CD14-positive monocyte (primary cell): ENCODE measurements around the gene UGT1A8. TPM values are rescaled to one million over a fixed set of nuclear protein-coding genes. Genes with fewer than 3 reads are reported as not detected.

ENCODE experiments used
- DNase-seq, 3 donors: peaks; one replicate each; pipeline ENCODE4 v3.0.0-alpha.2; 2011 to 2022
- H2AFZ ChIP-seq: 2 replicates; pipeline ENCODE4 v1.6.0; 2012; ENCODE audit warnings: mild to moderate bottlenecking, low read depth, low read length, inconsistent platforms; ENCODE audit not compliant: insufficient read depth, poor library complexity, severe bottlenecking
- H3K27ac ChIP-seq, 2 donors: 1 replicate in 1 of 2; 2 replicates in 1 of 2; pipeline ENCODE4 v1.5.1; 2012 to 2013; ENCODE audit warnings: low read length in 2 of 2, control low read depth in 1 of 2, inconsistent platforms in 1 of 2, low read depth in 1 of 2, mild to moderate bottlenecking in 1 of 2
- H3K27me3 ChIP-seq, 2 donors: one replicate each; pipeline versions ENCODE4 v1.6.0 to v1.6.1; 2011 to 2013; ENCODE audit warnings: low read length in 2 of 2; ENCODE audit not compliant: control insufficient read depth in 2 of 2, insufficient read depth in 2 of 2
- H3K36me3 ChIP-seq, 2 donors: replicated peaks in 1 of 2; 1 replicate in 1 of 2; 2 replicates in 1 of 2; pipeline versions ENCODE4 v1.5.1 to v1.6.1; 2012 to 2013; ENCODE audit warnings: low read length in 2 of 2, control low read depth in 1 of 2, inconsistent platforms in 1 of 2, mild to moderate bottlenecking in 1 of 2; ENCODE audit not compliant: insufficient read depth in 2 of 2, control insufficient read depth in 1 of 2
- H3K4me1 ChIP-seq, 2 donors: 1 replicate in 1 of 2; 2 replicates in 1 of 2; pipeline versions ENCODE4 v1.5.1 to v1.6.1; 2012 to 2013; ENCODE audit warnings: low read length in 2 of 2, control low read depth in 1 of 2, inconsistent platforms in 1 of 2, mild to moderate bottlenecking in 1 of 2, moderate library complexity in 1 of 2; ENCODE audit not compliant: insufficient read depth in 2 of 2, control insufficient read depth in 1 of 2
- H3K4me2 ChIP-seq: replicated peaks from 2 replicates; pipeline ENCODE3; 2012; ENCODE audit warnings: low read length, moderate library complexity, mild to moderate bottlenecking; ENCODE audit not compliant: poor library complexity, severe bottlenecking; ENCODE audit errors: extremely low read depth
- H3K4me3 ChIP-seq, 3 experiments: fragments of 200-600 bp in 1 of 3; sonication (generic) in 1 of 3; replicated peaks in 1 of 3; 1 replicate in 2 of 3; 2 replicates in 1 of 3; pipeline ENCODE4 v1.5.1; 2011 to 2013; ENCODE audit warnings: low read length in 3 of 3, mild to moderate bottlenecking in 3 of 3, control low read depth in 2 of 3, low read depth in 2 of 3, inconsistent platforms in 1 of 3, moderate library complexity in 1 of 3
- H3K79me2 ChIP-seq: 2 replicates; pipeline ENCODE4 v1.6.0; 2012; ENCODE audit warnings: mild to moderate bottlenecking, control low read depth, inconsistent platforms, low read length, moderate library complexity; ENCODE audit not compliant: insufficient read depth
- H3K9ac ChIP-seq: 2 replicates; pipeline ENCODE4 v1.6.0; 2017; ENCODE audit warnings: low read length, mild to moderate bottlenecking; ENCODE audit not compliant: insufficient read depth, poor library complexity, severe bottlenecking
- H3K9me3 ChIP-seq, 2 donors: replicated peaks in 1 of 2; 1 replicate in 1 of 2; 2 replicates in 1 of 2; pipeline versions ENCODE4 v1.5.1 to v1.6.1; 2012 to 2013; ENCODE audit warnings: low read length in 2 of 2, control low read depth in 1 of 2; ENCODE audit not compliant: control insufficient read depth in 1 of 2, insufficient read depth in 1 of 2
- H4K20me1 ChIP-seq: 2 replicates; pipeline ENCODE4 v1.6.0; 2012; ENCODE audit warnings: mild to moderate bottlenecking, low read length, control low read depth, moderate library complexity; ENCODE audit not compliant: insufficient read depth
- H3K27ac Mint-ChIP-seq, 7 donors: one replicate each; pipeline ENCODE4 v1.8.0; 2020; ENCODE audit warnings: mild to moderate bottlenecking in 7 of 7, mixed read lengths in 7 of 7, moderate library complexity in 6 of 7, inconsistent platforms in 2 of 7
- H3K27me3 Mint-ChIP-seq, 3 donors: one replicate each; pipeline ENCODE4 v1.8.0; 2021 to 2022; ENCODE audit warnings: low read depth in 3 of 3, mild to moderate bottlenecking in 3 of 3, mixed read lengths in 3 of 3, moderate library complexity in 3 of 3, inconsistent platforms in 1 of 3
- H3K36me3 Mint-ChIP-seq, 2 donors: one replicate each; pipeline ENCODE4 v1.8.0; 2020; ENCODE audit warnings: mixed read lengths in 2 of 2, inconsistent platforms in 1 of 2, mild to moderate bottlenecking in 1 of 2
- H3K4me1 Mint-ChIP-seq: one replicate; pipeline ENCODE4 v1.8.0; 2020; ENCODE audit warnings: mild to moderate bottlenecking, mixed read lengths
- H3K4me3 Mint-ChIP-seq, 2 donors: one replicate each; pipeline ENCODE4 v1.8.0; 2020; ENCODE audit warnings: mild to moderate bottlenecking in 2 of 2, mixed read lengths in 2 of 2, moderate library complexity in 1 of 2
- H3K9me3 Mint-ChIP-seq, 7 donors: one replicate each; pipeline ENCODE4 v1.8.0; 2020 to 2022; ENCODE audit warnings: mixed read lengths in 7 of 7, mild to moderate bottlenecking in 6 of 7, moderate library complexity in 6 of 7, inconsistent platforms in 2 of 7
- WGBS: methylation state at CpG from one replicate; pipeline ENCODE4 v1.1.5; 2013; ENCODE audit warnings: missing lambda C conversion rate; ENCODE audit not compliant: insufficient coverage; 5-methylcytosine and 5-hydroxymethylcytosine counted together
- intact Hi-C, 2 donors: fragments of 100-400 bp; cut with micrococcal nuclease; formaldehyde crosslinking; loops; one replicate each; pipeline versions ENCODE4 v1.15.0 to v1.15.1; 2023
- polyA plus RNA-seq, 3 donors: library from polyadenylated mRNA; depleted of rRNA in 1 of 3; unstranded in 2 of 3; stranded (reverse) in 1 of 3; fragments of 300-500 nt in 2 of 3; fragments of >200 nt in 1 of 3; fragmentation: Illumina TruSeq in 2 of 3; gene quantifications; 1 replicate in 2 of 3; 2 replicates in 1 of 3; pipeline ENCODE4 v1.2.3, GENCODE V29; 2012 to 2021
- TF ChIP-seq, protein P1 (sequence below): fragments of 200-600 bp; IDR thresholded peaks from one replicate; pipeline ENCODE4 v1.8.0; 2022; ENCODE audit warnings: antibody characterized with exemption, mild to moderate bottlenecking

The UGT1A8 gene
- polyA plus RNA-seq, 3 donors: not detected

DNA sequence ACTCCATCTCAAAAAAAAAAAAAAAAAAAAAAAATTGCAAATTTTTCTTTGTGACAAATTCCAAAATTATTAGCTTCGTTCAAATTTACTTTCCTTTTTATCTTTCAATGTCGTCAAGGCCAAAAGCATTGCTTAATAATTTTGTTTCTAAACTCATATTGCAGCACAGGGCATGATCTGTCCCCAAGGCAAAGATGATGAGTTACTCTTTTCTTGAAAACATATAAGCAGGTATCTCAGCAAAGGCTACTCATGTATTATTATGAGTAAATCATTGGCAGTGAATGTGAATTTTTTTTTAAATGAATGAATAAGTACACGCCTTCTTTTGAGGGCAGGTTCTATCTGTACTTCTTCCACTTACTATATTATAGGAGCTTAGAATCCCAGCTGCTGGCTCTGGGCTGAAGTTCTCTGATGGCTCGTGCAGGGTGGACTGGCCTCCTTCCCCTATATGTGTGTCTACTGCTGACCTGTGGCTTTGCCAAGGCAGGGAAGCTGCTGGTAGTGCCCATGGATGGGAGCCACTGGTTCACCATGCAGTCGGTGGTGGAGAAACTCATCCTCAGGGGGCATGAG lies 64.2 kb downstream of the UGT1A8 start, which contains the start of gene UGT1A7:
Gene UGT1A7, plus strand, starts transcription at position 381 of the 579 bp plus-strand sequence. Its CDS starts 37 bp downstream, at position 418.
- Mint-ChIP-seq H3K36me3 (no peaks in the 10 kb centered on the region), H3K27ac (no peak within 1 kb of the TSS), H3K4me1 (peaks cover 2% of the 10 kb centered on the region), H3K4me3 (no peak within 1 kb of the TSS), H3K27me3 (peaks cover 0 to 4% (median 0%) of the 10 kb centered on the region in 3 donors), H3K9me3 (peaks cover 0 to 3% (median 0%) of the 10 kb centered on the region in 7 donors)
- TF ChIP-seq, protein P1, sequence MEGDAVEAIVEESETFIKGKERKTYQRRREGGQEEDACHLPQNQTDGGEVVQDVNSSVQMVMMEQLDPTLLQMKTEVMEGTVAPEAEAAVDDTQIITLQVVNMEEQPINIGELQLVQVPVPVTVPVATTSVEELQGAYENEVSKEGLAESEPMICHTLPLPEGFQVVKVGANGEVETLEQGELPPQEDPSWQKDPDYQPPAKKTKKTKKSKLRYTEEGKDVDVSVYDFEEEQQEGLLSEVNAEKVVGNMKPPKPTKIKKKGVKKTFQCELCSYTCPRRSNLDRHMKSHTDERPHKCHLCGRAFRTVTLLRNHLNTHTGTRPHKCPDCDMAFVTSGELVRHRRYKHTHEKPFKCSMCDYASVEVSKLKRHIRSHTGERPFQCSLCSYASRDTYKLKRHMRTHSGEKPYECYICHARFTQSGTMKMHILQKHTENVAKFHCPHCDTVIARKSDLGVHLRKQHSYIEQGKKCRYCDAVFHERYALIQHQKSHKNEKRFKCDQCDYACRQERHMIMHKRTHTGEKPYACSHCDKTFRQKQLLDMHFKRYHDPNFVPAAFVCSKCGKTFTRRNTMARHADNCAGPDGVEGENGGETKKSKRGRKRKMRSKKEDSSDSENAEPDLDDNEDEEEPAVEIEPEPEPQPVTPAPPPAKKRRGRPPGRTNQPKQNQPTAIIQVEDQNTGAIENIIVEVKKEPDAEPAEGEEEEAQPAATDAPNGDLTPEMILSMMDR: no peak
- Histone ChIP-seq H3K36me3 (no peaks in the 10 kb centered on the region), H4K20me1 (no peaks in the 10 kb centered on the region), H3K4me2 (no peak within 1 kb of the TSS), H3K4me3 (no peak within 1 kb of the TSS), H2AFZ (no peak within 1 kb of the TSS), H3K4me1 (no peaks in the 10 kb centered on the region), H3K79me2 (no peaks in the 10 kb centered on the region), H3K27ac (no peak within 1 kb of the TSS), H3K9ac (no peak within 1 kb of the TSS), H3K9me3 (no peaks in the 10 kb centered on the region), H3K27me3 (no peaks in the 10 kb centered on the region)
- no peak for DNase-seq
- 90% methylated on average over 3 of the region's 5 CpGs for WGBS
- intact Hi-C loops: no loop called here

DNA sequence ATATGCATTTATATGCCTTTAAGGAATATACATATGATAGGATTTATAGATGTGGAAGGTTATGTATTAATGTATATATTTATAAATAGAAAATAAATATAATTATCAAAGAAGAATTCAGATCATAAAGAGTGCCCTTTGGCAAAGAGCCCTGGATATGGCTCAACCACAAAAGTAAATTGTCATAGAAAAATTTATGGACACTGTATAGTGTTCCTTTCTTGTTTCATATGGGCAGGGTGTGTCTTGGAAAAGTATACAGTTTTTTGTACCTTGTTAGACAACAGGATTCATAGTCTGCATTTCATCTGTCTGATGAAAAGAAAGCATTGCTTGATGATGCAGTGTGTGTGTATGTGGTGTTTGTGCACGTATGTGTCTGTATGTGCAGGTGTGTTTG lies 67.2 kb downstream of the UGT1A8 start:
- no peak overlapping the region for H3K4me2 ChIP-seq
- no peaks in the 10 kb centered on the region for H3K4me1 ChIP-seq
- no peaks in the 10 kb centered on the region for H3K27me3 ChIP-seq
- H3K27ac Mint-ChIP-seq: no peak overlapping the region
- TF ChIP-seq, protein P1: no peak
- no peaks in the 10 kb centered on the region for H3K79me2 ChIP-seq
- peaks cover 0 to 4% (median 0%) of the 10 kb centered on the region in 3 donors for H3K27me3 Mint-ChIP-seq
- no peak for DNase-seq
- intact Hi-C loops: no loop called here
- H3K9me3 Mint-ChIP-seq: peaks cover 0 to 5% (median 0%) of the 10 kb centered on the region in 7 donors
- no peaks in the 10 kb centered on the region for H3K36me3 Mint-ChIP-seq
- H3K27ac ChIP-seq: no peak overlapping the region
- no peak overlapping the region for H3K9ac ChIP-seq
- no peak overlapping the region for H3K4me3 ChIP-seq
- no peaks in the 10 kb centered on the region for H3K36me3 ChIP-seq
- peaks cover 2% of the 10 kb centered on the region for H3K4me1 Mint-ChIP-seq
- H2AFZ ChIP-seq: no peak overlapping the region
- no peaks in the 10 kb centered on the region for H4K20me1 ChIP-seq
- no peaks in the 10 kb centered on the region for H3K9me3 ChIP-seq
- H3K4me3 Mint-ChIP-seq: no peak overlapping the region
- WGBS: no CpG with 5 or more reads among the region's 1 CpG
